H54 (cell line): Measurements from ENCODE around the gene PEX16.
A peak's percentile ranks its signal among the peaks of the same experiment; 100 is the strongest.

Source experiments
- DNase-seq: peaks from one replicate; pipeline ENCODE4 v3.0.0; 2011; ENCODE audit warnings: low spot score, mixed read lengths; ENCODE audit not compliant: insufficient read length
- FAIRE-seq: peaks from 3 replicates; lab custom pipeline; 2011; peaks lifted over from hg19 to GRCh38; lab: Jason Lieb, UNC
- POLR2A ChIP-seq: IDR thresholded peaks from 2 replicates; pipeline ENCODE4 v1.6.1; 2011; ENCODE audit warnings: low read depth, mild to moderate bottlenecking, low read length

Gene PEX16

GRCh38 chr11:45927332-45927683, 9.6 kb upstream of the PEX16 start:
- FAIRE-seq, result no peak
- no peak for TF ChIP-seq POLR2A
- DNase-seq, result no peak

GRCh38 chr11:45926536-45927331, 9.1 kb upstream of the PEX16 start:
- no peak for TF ChIP-seq POLR2A
- DNase-seq (no peak), FAIRE-seq (no peak)

- no peak for FAIRE-seq
- no peak for DNase-seq
- TF ChIP-seq POLR2A, result no peak
These were observed 8.3 kb upstream of the PEX16 start for GRCh38 chr11:45926001-45926401.

GRCh38 chr11:45925550-45925949, 7.9 kb upstream of the PEX16 start:
- no peak for TF ChIP-seq POLR2A
- no peak for FAIRE-seq
- no peak for DNase-seq

GRCh38 chr11:45924927-45925326, 7.2 kb upstream of the PEX16 start:
- DNase-seq (no peak), FAIRE-seq (no peak)
- TF ChIP-seq POLR2A, result no peak

- FAIRE-seq (no peak), DNase-seq (no peak)
- TF ChIP-seq POLR2A, result no peak
These were observed 6.6 kb upstream of the PEX16 start for GRCh38 chr11:45924036-45924915.

GRCh38 chr11:45922425-45923082, 4.9 kb upstream of the PEX16 start, which contains the start of gene LARGE2:
LARGE2 (plus strand) TSS chr11:45922656; CDS start chr11:45922883, 227 bp downstream.
- DNase-seq, result no peak
- FAIRE-seq, result no peak
- TF ChIP-seq POLR2A, result no peak

GRCh38 chr11:45921561-45922424, 4.1 kb upstream of the PEX16 start:
- no peak for FAIRE-seq

GRCh38 chr11:45920531-45921477, 3.1 kb upstream of the PEX16 start:
- DNase-seq (no peak), FAIRE-seq (no peak)
- TF ChIP-seq POLR2A, result no peak

More at GRCh38 chr11:45921561-45922424, 4.1 kb upstream of the PEX16 start:
- DNase-seq, result no peak
- no peak for TF ChIP-seq POLR2A

- FAIRE-seq (no peak), DNase-seq (no peak)
These were observed 2.3 kb upstream of the PEX16 start for GRCh38 chr11:45919806-45920530.

GRCh38 chr11:45918962-45919675, 1.4 kb upstream of the PEX16 start:
- no peak for TF ChIP-seq POLR2A
- FAIRE-seq, result no peak
- DNase-seq, result peak; percentile 33

More at GRCh38 chr11:45919806-45920530, 2.3 kb upstream of the PEX16 start:
- no peak for TF ChIP-seq POLR2A
